Adrenal gland (tissue), 12 donors: ENCODE results near the gene PTGR2. TPM values are rescaled to one million over a fixed set of nuclear protein-coding genes. Genes with fewer than 3 reads are reported as not detected.

ENCODE experiments used
- DNase-seq, 7 donors: peaks; one replicate each; pipeline ENCODE4 v3.0.0-alpha.2; 2019 to 2020
- H3K27ac ChIP-seq, 5 donors: fragments of 200-600 bp; sonication (generic) in 4 of 5; 1 replicate in 3 of 5; 2 replicates in 2 of 5; pipeline versions ENCODE4 v1.5.1 to v1.8.0; 2016 to 2020; ENCODE audit warnings: mild to moderate bottlenecking in 1 of 5
- H3K27me3 ChIP-seq: fragments of 200-600 bp; 2 replicates; pipeline ENCODE4 v1.8.0; 2021
- H3K36me3 ChIP-seq, 2 donors: fragments of 200-600 bp; replicated peaks in 1 of 2; 1 replicate in 1 of 2; 2 replicates in 1 of 2; pipeline versions ENCODE4 v1.5.1 to v1.8.0; 2018 to 2022
- H3K4me1 ChIP-seq, 2 donors: fragments of 200-600 bp; replicated peaks in 1 of 2; 1 replicate in 1 of 2; 2 replicates in 1 of 2; pipeline versions ENCODE4 v1.5.1 to v1.8.0; 2018 to 2021
- H3K4me3 ChIP-seq, 4 donors: fragments of 200-600 bp; sonication (generic) in 3 of 4; one replicate each; pipeline ENCODE4 v1.5.1; 2016 to 2018
- H3K9me3 ChIP-seq, 3 donors: fragments of 200-600 bp; sonication (generic) in 1 of 3; replicated peaks in 1 of 3; 1 replicate in 2 of 3; 2 replicates in 1 of 3; pipeline versions ENCODE4 v1.5.1 to v1.8.0; 2016 to 2021
- POLR2A ChIP-seq, 2 donors: fragments of 450-650 bp; IDR thresholded peaks; one replicate each; pipeline ENCODE4 v1.6.1; 2017; ENCODE audit warnings: antibody characterized with exemption in 2 of 2, mild to moderate bottlenecking in 2 of 2, moderate library complexity in 1 of 2
- WGBS, 4 donors: extraction: QIAGEN DNeasy Blood & Tissue Kit in 2 of 4; methylation state at CpG; one replicate each; pipeline versions ENCODE4 v1.1.5 to v1.1.7; 2013 to 2017; 5-methylcytosine and 5-hydroxymethylcytosine counted together
- intact Hi-C, 2 donors: fragments of 100-400 bp; cut with DNase I; formaldehyde crosslinking; loops; one replicate each; pipeline versions ENCODE4 v1.14.1 to v1.15.0; 2022 to 2023
- polyA plus RNA-seq, 3 donors: library from polyadenylated mRNA; stranded (reverse); fragments of 200-250 nt in 2 of 3; fragments of 350-450 nt in 1 of 3; fragmentation: Illumina TruSeq in 1 of 3; extraction: RNeasy Lipid Tissue Mini Kit (QIAGEN cat#74804) in 1 of 3; gene quantifications; one replicate each; pipeline ENCODE4 v1.2.3, GENCODE V29; 2013 to 2014
- total RNA-seq, 9 donors: library from RNA; depleted of rRNA in 4 of 9; stranded (reverse); fragments of >200 nt in 4 of 9; fragments of 120-200 nt in 1 of 9; fragmentation: NEBNext Ultra II Directional in 1 of 9; extraction: Animal tissue kit (Norgen Biotek cat#: 25700) in 1 of 9; gene quantifications; one replicate each; pipeline versions ENCODE4 v1.1.0 to v1.2.4, GENCODE V29; 2013 to 2023
- TF ChIP-seq, protein P1 (sequence below), 6 experiments: fragments of 450-650 bp in 4 of 6; fragments of 200-600 bp in 2 of 6; sonication (generic) in 1 of 6; IDR thresholded peaks; 1 replicate in 5 of 6; 2 replicates in 1 of 6; pipeline versions ENCODE4 v1.5.1 to v1.8.0; 2016 to 2021; ENCODE audit warnings: antibody characterized with exemption in 6 of 6, mild to moderate bottlenecking in 2 of 6, moderate library complexity in 1 of 6
- donor health status: healthy with polysubstance abuse.
- donor health status: Bipolar disorder and iron deficiency.
- donor health status: DM: yes; HTN: yes; CAD: no.
- donor health status: DM: no; HTN: no; CAD: no.
- donor health status: DM: no; HTN: no; CAD: no.
- donor health status: DM: yes; HTN: yes; CAD: no.

The PTGR2 gene
- total and polyA plus RNA-seq, 12 donors: 8.8 to 43.7 (median 17.3) TPM

DNA sequence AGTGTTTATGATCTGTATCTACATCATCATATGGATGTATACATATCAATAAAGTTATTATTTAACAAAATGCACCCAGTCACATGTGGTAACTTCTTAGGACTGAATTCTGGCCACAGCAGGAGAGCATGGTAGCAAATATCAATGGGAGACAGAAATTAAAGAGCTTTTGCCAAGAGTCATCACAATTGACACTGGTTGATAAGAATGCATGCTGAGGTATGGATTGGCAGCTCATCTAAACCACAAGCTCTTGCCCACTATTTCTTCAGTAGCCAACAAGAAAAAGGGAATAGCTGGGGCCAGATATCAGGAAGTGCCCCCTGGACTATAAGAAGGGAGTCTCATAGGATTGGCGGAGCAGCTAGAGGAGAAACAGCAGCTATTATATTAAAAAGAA is 9.4 kb upstream of the PTGR2 start:
- no peak for TF ChIP-seq POLR2A (IDR thresholded peaks at IDR 0.05)
- Histone ChIP-seq H3K36me3 (no peaks in the 10 kb centered on the region), H3K27me3 (no peaks in the 10 kb centered on the region), H3K4me3 (no peak overlapping the region), H3K27ac (no peak overlapping the region), H3K9me3 (peaks cover 0 to 4% (median 0%) of the 10 kb centered on the region in 3 donors), H3K4me1 (peaks cover 0 to 6% of the 10 kb centered on the region in 2 donors)
- intact Hi-C loops: no loop called here
- 93 to 100% (median 95%) methylated on average over 1 of the region's 1 CpG for WGBS, 4 donors
- no peak for DNase-seq

DNA sequence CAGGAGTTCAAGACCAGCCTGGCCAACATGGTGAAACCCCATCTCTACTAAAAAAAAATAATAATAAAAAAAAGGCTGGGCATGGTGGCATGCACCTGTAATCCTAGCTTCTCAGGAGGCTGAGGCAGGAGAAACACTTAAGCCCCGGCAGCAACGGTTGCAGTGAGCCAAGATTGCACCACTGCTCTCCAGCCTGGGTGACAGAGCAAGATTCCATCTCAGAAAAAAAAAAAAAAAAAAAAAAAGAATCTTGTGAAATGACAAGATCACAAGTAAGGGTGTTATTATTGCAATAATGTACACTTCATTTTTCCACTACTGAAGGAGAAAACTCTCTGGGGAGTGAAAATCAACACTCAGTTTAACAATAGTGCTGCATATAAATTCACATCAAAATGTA is 8.8 kb upstream of the PTGR2 start:
- DNase-seq: no peak
- intact Hi-C loops: no loop called here
- Histone ChIP-seq H3K27ac (no peak overlapping the region), H3K4me1 (peaks cover 0 to 6% of the 10 kb centered on the region in 2 donors), H3K4me3 (no peak overlapping the region), H3K27me3 (no peaks in the 10 kb centered on the region), H3K9me3 (peaks cover 0 to 4% (median 0%) of the 10 kb centered on the region in 3 donors), H3K36me3 (no peaks in the 10 kb centered on the region)
- WGBS, 4 donors: 58 to 71% (median 60%) methylated on average over 2 of the region's 2 CpGs
- no peak for TF ChIP-seq POLR2A (IDR thresholded peaks at IDR 0.05)

DNA sequence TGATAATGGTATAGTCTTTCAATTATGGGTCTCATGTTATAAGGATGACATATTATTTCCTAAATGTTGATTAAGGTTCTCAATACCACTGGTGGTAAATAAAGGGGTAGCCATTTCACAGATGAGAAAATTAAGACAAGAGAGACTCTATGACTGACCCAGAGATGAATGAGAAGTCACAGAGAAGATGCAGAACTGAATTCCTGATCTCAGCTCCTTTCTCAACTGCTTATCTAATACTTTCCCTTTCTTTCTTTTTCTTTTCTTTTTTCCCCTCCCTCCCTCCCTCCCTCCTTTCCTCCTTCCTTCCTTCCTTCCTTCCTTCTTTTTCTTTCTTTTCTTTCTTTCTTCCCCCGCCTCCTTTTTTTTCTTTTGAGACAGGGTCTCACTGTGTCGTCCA is 8.3 kb upstream of the PTGR2 start:
- Histone ChIP-seq H3K27ac (no peak overlapping the region), H3K27me3 (no peaks in the 10 kb centered on the region), H3K4me3 (no peak overlapping the region), H3K36me3 (no peaks in the 10 kb centered on the region), H3K4me1 (peaks cover 0 to 6% of the 10 kb centered on the region in 2 donors), H3K9me3 (peaks cover 0 to 4% (median 0%) of the 10 kb centered on the region in 3 donors)
- intact Hi-C loops: no loop called here
- TF ChIP-seq POLR2A (IDR thresholded peaks at IDR 0.05): no peak
- TF ChIP-seq, protein P1, sequence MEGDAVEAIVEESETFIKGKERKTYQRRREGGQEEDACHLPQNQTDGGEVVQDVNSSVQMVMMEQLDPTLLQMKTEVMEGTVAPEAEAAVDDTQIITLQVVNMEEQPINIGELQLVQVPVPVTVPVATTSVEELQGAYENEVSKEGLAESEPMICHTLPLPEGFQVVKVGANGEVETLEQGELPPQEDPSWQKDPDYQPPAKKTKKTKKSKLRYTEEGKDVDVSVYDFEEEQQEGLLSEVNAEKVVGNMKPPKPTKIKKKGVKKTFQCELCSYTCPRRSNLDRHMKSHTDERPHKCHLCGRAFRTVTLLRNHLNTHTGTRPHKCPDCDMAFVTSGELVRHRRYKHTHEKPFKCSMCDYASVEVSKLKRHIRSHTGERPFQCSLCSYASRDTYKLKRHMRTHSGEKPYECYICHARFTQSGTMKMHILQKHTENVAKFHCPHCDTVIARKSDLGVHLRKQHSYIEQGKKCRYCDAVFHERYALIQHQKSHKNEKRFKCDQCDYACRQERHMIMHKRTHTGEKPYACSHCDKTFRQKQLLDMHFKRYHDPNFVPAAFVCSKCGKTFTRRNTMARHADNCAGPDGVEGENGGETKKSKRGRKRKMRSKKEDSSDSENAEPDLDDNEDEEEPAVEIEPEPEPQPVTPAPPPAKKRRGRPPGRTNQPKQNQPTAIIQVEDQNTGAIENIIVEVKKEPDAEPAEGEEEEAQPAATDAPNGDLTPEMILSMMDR (IDR thresholded peaks at IDR 0.05): no peak
- WGBS, 4 donors: 46 to 76% (median 65%) methylated on average over 2 of the region's 2 CpGs
- DNase-seq: no peak

DNA sequence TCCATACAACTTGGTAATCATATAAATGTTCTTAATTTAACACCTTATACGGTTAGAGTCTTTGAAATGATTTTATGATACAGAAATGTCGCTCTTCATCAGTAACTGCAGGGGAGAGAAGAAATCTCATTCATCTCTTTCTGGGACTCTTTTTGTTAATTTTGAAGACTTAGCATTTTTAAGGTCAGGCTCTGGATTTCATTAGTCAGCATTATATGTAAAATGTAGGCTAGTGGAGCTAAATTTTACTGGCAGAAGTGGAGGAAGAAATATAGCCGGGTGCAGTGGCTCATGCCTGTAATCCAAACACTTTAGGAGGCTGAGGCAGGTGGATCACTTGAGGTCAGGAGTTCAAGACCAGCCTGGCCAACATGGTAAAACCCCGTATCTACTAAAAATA is 4.7 kb upstream of the PTGR2 start:
- WGBS, 4 donors: 40 to 51% (median 45%) methylated on average over 4 of the region's 4 CpGs
- Histone ChIP-seq H3K27ac (no peak overlapping the region), H3K27me3 (no peaks in the 10 kb centered on the region), H3K9me3 (peaks cover 0 to 4% (median 0%) of the 10 kb centered on the region in 3 donors), H3K4me1 (peaks cover 5 to 13% of the 10 kb centered on the region in 2 donors), H3K4me3 (no peak overlapping the region), H3K36me3 (no peaks in the 10 kb centered on the region)
- DNase-seq: no peak
- TF ChIP-seq, protein P1 (IDR thresholded peaks at IDR 0.05): no peak
- TF ChIP-seq POLR2A (IDR thresholded peaks at IDR 0.05): no peak
- intact Hi-C loops: no loop called here

DNA sequence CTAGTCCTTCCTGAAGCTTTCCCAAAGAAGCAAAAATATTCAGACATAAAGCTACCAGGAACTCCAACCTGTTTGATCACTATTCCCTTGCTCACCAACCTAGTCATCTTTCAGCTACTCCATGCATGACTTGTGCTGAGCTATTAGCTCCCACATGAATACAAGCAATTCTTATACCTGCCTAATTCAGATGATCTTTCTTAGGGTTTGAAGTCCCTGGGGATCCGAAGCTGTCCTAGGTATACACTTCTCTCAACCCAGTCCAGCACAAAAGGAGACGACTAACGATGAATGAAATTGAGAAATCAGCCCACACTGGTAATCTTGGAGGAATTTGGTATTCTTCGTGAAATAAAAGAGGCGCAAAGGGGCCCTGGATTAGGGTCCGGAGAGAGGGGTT is 631 bp upstream of the PTGR2 start:
- no peaks in the 10 kb centered on the region for H3K36me3 ChIP-seq
- intact Hi-C loops: no loop called here

More for the DNA sequence above, 631 bp upstream of the PTGR2 start:
- H3K9me3 ChIP-seq: peaks cover 0 to 1% (median 0%) of the 10 kb centered on the region in 3 donors
- H3K4me1 ChIP-seq: peaks cover 5 to 13% of the 10 kb centered on the region in 2 donors
- 36 to 48% (median 42%) methylated on average over 6 of the region's 6 CpGs for WGBS, 4 donors
- H3K27ac ChIP-seq: peak overlapping the region; percentile 87 to 97 (median 94)
- TF ChIP-seq POLR2A (IDR thresholded peaks at IDR 0.05): no peak
- TF ChIP-seq, protein P1 (IDR thresholded peaks at IDR 0.05): no peak
- H3K4me3 ChIP-seq: peak overlapping the region in 2 of 4 donors; percentile 62 to 74
- DNase-seq: no peak
- H3K27me3 ChIP-seq: no peaks in the 10 kb centered on the region
